ENCODE measurements around the gene CTBP1. TPM values are rescaled to one million over a fixed set of nuclear protein-coding genes. Genes with fewer than 3 reads are reported as not detected.

Gene CTBP1
- total and polyA plus RNA-seq, 7 donors: 67.9 to 162 (median 113) TPM

- peak overlapping the region in 3 of 4 donors; percentile 69 to 85 (median 78) for H3K27ac ChIP-seq
- H3K36me3 ChIP-seq: no peaks in the 10 kb centered on the region
- intact Hi-C loops (cut with DNase I): no loop called here
- H3K27me3 ChIP-seq: no peaks in the 10 kb centered on the region
- H3K4me3 ChIP-seq: no peak overlapping the region
- no peaks in the 10 kb centered on the region for H3K9me3 ChIP-seq
- peaks cover 0 to 58% (median 55%) of the 10 kb centered on the region in 4 donors for H3K4me1 ChIP-seq
- 85 to 91% methylated on average over 24 of the region's 24 CpGs for WGBS, 2 donors
- peak; percentile 83 for DNase-seq
- TF ChIP-seq POLR2AphosphoS5 (IDR thresholded peaks at IDR 0.05): no peak
- TF ChIP-seq CTCF (IDR thresholded peaks at IDR 0.05): no peak
- TF ChIP-seq POLR2A (IDR thresholded peaks at IDR 0.05): no peak
- TF ChIP-seq EP300 (IDR thresholded peaks at IDR 0.05): no peak
Observed at GRCh38 chr4:1198098-1198844, 50.7 kb downstream of the CTBP1 start.

GRCh38 chr4:1196421-1197183 is 52.3 kb downstream of the CTBP1 start:
- DNase-seq: peak; percentile 56
- H3K4me1 ChIP-seq: peaks cover 0 to 59% (median 59%) of the 10 kb centered on the region in 4 donors
- intact Hi-C loops (cut with DNase I): no loop called here
- 91 to 94% methylated on average over 13 of the region's 13 CpGs for WGBS, 2 donors
- H3K36me3 ChIP-seq: no peaks in the 10 kb centered on the region
- no peak overlapping the region for H3K27ac ChIP-seq
- H3K9me3 ChIP-seq: no peaks in the 10 kb centered on the region
- no peaks in the 10 kb centered on the region for H3K27me3 ChIP-seq
- H3K4me3 ChIP-seq: no peak overlapping the region
- TF ChIP-seq POLR2A (IDR thresholded peaks at IDR 0.05) (no peak), EP300 (IDR thresholded peaks at IDR 0.05) (no peak), POLR2AphosphoS5 (IDR thresholded peaks at IDR 0.05) (no peak), CTCF (IDR thresholded peaks at IDR 0.05) (no peak)

GRCh38 chr4:1195891-1196401 is 53.0 kb downstream of the CTBP1 start:
- H3K9me3 ChIP-seq: no peaks in the 10 kb centered on the region
- peak; percentile 63 for DNase-seq
- TF ChIP-seq POLR2A (IDR thresholded peaks at IDR 0.05) (no peak), POLR2AphosphoS5 (IDR thresholded peaks at IDR 0.05) (no peak), CTCF (IDR thresholded peaks at IDR 0.05) (no peak), EP300 (IDR thresholded peaks at IDR 0.05) (no peak)
- no peaks in the 10 kb centered on the region for H3K27me3 ChIP-seq
- intact Hi-C loops (cut with DNase I): no loop called here
- H3K36me3 ChIP-seq: no peaks in the 10 kb centered on the region
- H3K4me1 ChIP-seq: peaks cover 0 to 59% (median 58%) of the 10 kb centered on the region in 4 donors
- H3K4me3 ChIP-seq: no peak overlapping the region
- H3K27ac ChIP-seq: peak overlapping the region in 1 of 4 donors; percentile 14
- WGBS, 2 donors: 88 to 91% methylated on average over 16 of the region's 16 CpGs

- no peaks in the 10 kb centered on the region for H3K27me3 ChIP-seq
- no peaks in the 10 kb centered on the region for H3K9me3 ChIP-seq
- H3K36me3 ChIP-seq: no peaks in the 10 kb centered on the region
- peak overlapping the region in 1 of 4 donors; percentile 13 for H3K4me3 ChIP-seq
- intact Hi-C loops (cut with DNase I): no loop called here
- TF ChIP-seq EP300 (IDR thresholded peaks at IDR 0.05) (no peak), POLR2AphosphoS5 (IDR thresholded peaks at IDR 0.05) (peak in 1 of 4 donors; percentile 6)
- peak overlapping the region; percentile 84 to 96 (median 87) for H3K27ac ChIP-seq
- 83 to 92% methylated on average over 29 of the region's 29 CpGs for WGBS, 2 donors
- DNase-seq: peak; percentile 74
- H3K4me1 ChIP-seq: peaks cover 0 to 52% (median 50%) of the 10 kb centered on the region in 4 donors
Observed at GRCh38 chr4:1195109-1195671, 53.7 kb downstream of the CTBP1 start.
